ENCODE measurements around the gene ZNF784. TPM values are rescaled to one million over a fixed set of nuclear protein-coding genes. Genes with fewer than 3 reads are reported as not detected.

The ZNF784 gene
- total and polyA plus RNA-seq, 9 of the 15 experiments (the other 6 are each of a cell fraction or from before 2014, with no cell fraction given), result 0.14 to 6.1 (median 2.1) TPM

- intact Hi-C loops (cut with micrococcal nuclease) (loop anchor here (10.0 kb wide), 1 partner anchor 491 kb away; the partner anchor contains the start of gene TNNT1), in situ Hi-C loops (cut with MboI) (loop anchor here (5.0 to 25.0 kb wide), 4 partner anchors 177 to 761 kb away; partner anchors contain the start of genes FCAR, TNNT1 and ZSCAN5A)
- Histone ChIP-seq H3K27me3 (ENCODE audit: control insufficient read depth in 2 of 2, insufficient read depth in 2 of 2, low read length in 2 of 2) (no peaks in the 10 kb centered on the region), H3K4me3 (peak overlapping the region; percentile 88), H3K27ac (ENCODE audit: extremely low read depth, low read depth, low read length) (peak overlapping the region; percentile 92), H4K20me1 (replicated peaks; ENCODE audit: control insufficient read depth, insufficient read depth, low read length) (no peaks in the 10 kb centered on the region), H3K4me2 (ENCODE audit: insufficient read depth, low read length) (peak overlapping the region; percentile 98), H3K79me2 (ENCODE audit: control insufficient read depth, insufficient read depth, low read length) (peaks cover 49% of the 10 kb centered on the region), H2AFZ (ENCODE audit: low read depth, low read length) (peak overlapping the region; percentile 91), H3K9me3 (replicated peaks; ENCODE audit: control insufficient read depth, insufficient read depth, low read depth, low read length) (0 out of 2 replicates have a peak, but pooled peaks cover 2% of the 10 kb centered on the region), H3K9ac (ENCODE audit: insufficient read depth in 1 of 2, low read depth in 2 of 2, low read length in 2 of 2) (peak overlapping the region; percentile 98), H3K36me3 (ENCODE audit: control insufficient read depth, insufficient read depth, low read length) (peaks cover 11% of the 10 kb centered on the region; the same call in 2 of the 3 replicates), H3K9me1 (ENCODE audit: control insufficient read depth, insufficient read depth, low read length) (no peaks in the 10 kb centered on the region), H3K4me1 (replicated peaks in 1 of 2; ENCODE audit: control insufficient read depth in 2 of 2, insufficient read depth in 2 of 2, low read length in 2 of 2) (peaks cover 24 to 37% of the 10 kb centered on the region in 2 experiments)
- ATAC-seq (no peak), FAIRE-seq (no peak), DNase-seq (ENCODE audit: extremely low read depth in 1 of 4, low spot score in 3 of 4) (no peak)
- ChIA-PET CTCF (ENCODE audit: low intra/inter-chr PET ratio) (interaction anchor here (1.0 kb wide), 1 partner anchor 12 kb away, joined by 4 read pairs; the partner anchor contains the start of gene CCDC106), POLR2A (interaction anchor here (0.8 to 1.8 kb wide), 5 partner anchors 9 to 131 kb away, joined by 3 to 18 read pairs (median 3); partner anchors contain the start of gene ZNF784)
- 0% methylated on average over 9 of the region's 9 CpGs for WGBS (ENCODE audit: insufficient coverage, low coverage, missing lambda C conversion rate)
- BruUV-seq (replicated peaks), result TSS peak; percentile 69
- no peak for TF ChIP-seq E2F8 (IDR thresholded peaks at IDR 0.05; ENCODE audit: low read depth, partially characterized antibody)
- TF ChIP-seq STAT5B (CRISPR knock-in tag; IDR thresholded peaks at IDR 0.05), result no peak
- 0 out of 2 replicates have a peak, but pooled peaks have one; percentile 18 for TF ChIP-seq RERE (CRISPR knock-in tag; IDR thresholded peaks at IDR 0.05; ENCODE audit: borderline replicate concordance)
- TF ChIP-seq MNT (conservative IDR thresholded peaks at IDR 0.05), result no peak
- no peak for TF ChIP-seq MYNN (IDR thresholded peaks at IDR 0.05)
- TF ChIP-seq MYNN (CRISPR knock-in tag; IDR thresholded peaks at IDR 0.05), result no peak
- TF ChIP-seq MED1 (CRISPR knock-in tag; IDR thresholded peaks at IDR 0.05; ENCODE audit: borderline replicate concordance), result 0 out of 2 replicates have a peak, but pooled peaks have one; percentile 88
- peak; percentile 2; the same call in 1 of the 2 replicates for TF ChIP-seq SP1 (CRISPR knock-in tag; IDR thresholded peaks at IDR 0.05)
- TF ChIP-seq ETV5 (CRISPR knock-in tag; IDR thresholded peaks at IDR 0.05; ENCODE audit: low read depth), result no peak
- TF ChIP-seq DDX20 (tag; IDR thresholded peaks at IDR 0.05; ENCODE audit: low read depth), result no peak
- no peak for TF ChIP-seq MAFF (IDR thresholded peaks at IDR 0.05; ENCODE audit: low read length)
- no peak for TF ChIP-seq ZFP1 (CRISPR knock-in tag; IDR thresholded peaks at IDR 0.05)
- TF ChIP-seq ZNF668 (CRISPR knock-in tag; IDR thresholded peaks at IDR 0.05), result no peak
Observed at GRCh38 chr19:55635334-55635717, 11.0 kb upstream of the ZNF784 start.

Measured in K562 (cell line).